ENCODE results near the gene APOL2.
"Not testable (repeated sequence)": the region's sequence is repeated elsewhere in the genome, so short reads cannot be mapped to it uniquely, and the experiment has no call there.

APOL2 gene

GRCh38 chr22:36238373-36239149 is 766 bp downstream of the APOL2 start:
- DNase-seq, result no peak

- no peak for DNase-seq
Measured at GRCh38 chr22:36237462-36238372, 1.6 kb downstream of the APOL2 start.

- DNase-seq, result no peak
Measured at GRCh38 chr22:36236388-36237319, 2.7 kb downstream of the APOL2 start.

- DNase-seq, result no peak
Measured at GRCh38 chr22:36235585-36235984, 3.7 kb downstream of the APOL2 start.

DNA sequence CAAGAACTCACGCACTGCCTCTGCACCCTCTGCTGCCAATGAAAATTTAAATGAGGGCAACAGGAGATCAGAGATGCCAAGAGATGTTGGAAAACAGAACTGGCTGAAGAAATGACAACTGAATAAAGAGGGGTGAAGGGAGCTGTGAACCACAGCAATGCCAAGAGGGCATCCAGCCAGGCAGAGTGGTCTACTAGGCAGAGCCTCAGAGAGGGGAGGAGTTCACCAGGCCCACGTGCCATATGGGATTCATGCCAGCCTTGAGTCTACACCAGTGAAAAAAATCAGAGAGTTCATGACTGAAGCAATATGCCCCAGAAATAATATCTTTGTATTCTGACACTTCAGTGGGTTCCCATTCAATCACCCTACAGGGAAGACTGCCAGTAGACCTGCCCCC is 4.4 kb downstream of the APOL2 start:
- DNase-seq, result no peak

DNA sequence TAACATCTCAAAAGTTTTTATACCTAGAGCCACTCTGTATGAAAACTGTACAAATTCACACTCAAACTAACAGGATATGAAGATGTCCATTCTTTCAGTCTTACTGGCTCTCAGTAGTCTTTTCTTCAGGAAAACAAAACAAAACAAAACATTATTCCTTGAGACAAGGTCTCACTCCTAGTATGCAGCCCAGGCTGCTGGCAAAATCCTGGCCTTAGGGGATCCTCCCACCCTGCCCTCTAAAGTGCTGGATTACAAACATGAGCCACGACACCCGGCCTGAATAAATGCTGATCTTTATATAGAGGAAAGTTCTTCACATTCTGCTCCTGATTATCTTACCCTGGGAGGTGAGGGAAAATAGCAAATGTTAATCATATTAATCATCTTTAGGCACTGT is 5.1 kb downstream of the APOL2 start:
- DNase-seq, result no peak

- DNase-seq, result no peak
Measured at GRCh38 chr22:36233796-36234195, 5.5 kb downstream of the APOL2 start.

GRCh38 chr22:36232715-36233401 is 6.5 kb downstream of the APOL2 start:
- DNase-seq, result no peak

DNA sequence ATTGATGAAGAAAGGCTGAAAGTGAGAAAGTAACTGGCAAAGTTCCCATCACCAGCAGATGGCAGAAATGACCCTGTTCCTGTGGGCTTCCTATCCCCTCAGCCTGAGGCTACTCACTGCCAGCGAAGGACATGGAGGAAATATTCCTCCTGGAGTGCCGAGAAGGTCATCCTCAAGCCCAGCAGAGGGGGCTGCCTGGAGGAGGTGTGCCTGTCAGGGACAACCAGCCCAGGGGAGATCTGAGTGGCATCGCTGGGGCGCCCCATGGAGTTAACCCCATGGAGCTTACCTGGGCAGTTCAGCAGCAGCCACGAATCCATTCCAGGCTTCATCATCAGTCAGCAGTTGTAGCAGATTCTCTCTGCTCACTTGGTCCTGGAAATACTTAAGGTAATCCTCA is 8.3 kb downstream of the APOL2 start:
- DNase-seq, result not testable (repeated sequence)

- DNase-seq, result not testable (repeated sequence)
Measured at GRCh38 chr22:36229649-36230048, 9.7 kb downstream of the APOL2 start.

DNA sequence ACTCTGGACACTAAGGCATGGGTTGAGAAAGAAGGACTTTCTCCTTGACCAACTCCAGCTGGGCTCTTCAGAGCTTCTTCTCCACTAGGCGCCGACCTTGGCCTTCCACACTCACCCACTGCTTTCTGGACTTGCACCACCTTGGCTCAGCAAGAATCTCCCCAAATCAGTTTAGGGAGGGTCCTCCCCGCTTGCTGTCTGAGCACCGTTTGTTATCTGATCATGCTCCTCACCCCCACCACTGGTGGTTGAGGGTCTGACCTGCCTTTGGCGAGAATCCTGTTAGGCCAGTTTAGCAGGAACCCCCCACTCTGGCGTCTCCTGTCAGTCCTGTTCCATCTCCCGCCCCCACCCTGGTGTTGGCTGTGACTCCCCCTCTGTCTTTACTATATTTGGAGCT is 10.4 kb downstream of the APOL2 start:
- DNase-seq, result no peak

DNA sequence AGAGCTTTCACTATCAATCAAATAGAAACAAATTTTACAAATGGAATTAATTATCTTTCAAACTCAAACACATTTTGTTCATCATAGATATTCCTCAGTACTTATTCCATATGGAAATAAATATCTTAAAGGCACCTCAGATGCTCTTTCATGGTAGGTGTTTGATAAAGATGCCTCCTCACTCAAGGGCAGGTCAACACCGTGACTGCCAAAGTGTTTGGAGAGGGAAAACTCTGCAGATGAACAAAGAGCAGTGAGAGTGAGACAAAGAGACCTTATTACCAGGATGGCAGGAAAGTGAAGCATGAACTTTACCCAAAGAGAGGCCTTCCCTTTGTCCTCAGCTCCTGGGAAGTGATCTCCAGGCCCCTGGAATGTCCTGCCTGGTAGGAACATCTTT is 11.0 kb downstream of the APOL2 start:
- not testable (repeated sequence) for DNase-seq

- no peak for DNase-seq
Measured at GRCh38 chr22:36227806-36228205, 11.5 kb downstream of the APOL2 start.

DNA sequence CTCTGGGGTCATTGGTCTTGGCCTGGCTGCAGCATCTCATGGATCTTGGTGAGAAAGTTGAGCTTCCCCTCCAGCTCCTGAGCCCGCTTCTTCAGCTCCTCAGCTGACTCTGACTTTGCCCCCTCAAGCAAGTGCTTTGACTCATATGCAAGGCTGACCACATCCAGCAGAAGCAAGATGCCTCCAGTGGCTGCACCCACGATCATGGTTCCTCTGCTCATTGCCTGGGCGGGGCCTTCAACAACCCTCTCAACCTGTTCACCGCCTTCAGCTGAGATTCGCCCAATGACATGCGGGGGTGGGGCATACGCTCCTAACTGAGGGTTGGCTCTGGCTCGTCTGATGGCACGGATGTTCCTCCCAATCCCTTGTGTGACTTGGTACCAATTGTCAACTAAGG is 11.9 kb downstream of the APOL2 start:
- no peak for DNase-seq

- no peak for DNase-seq
Measured at GRCh38 chr22:36226189-36226588, 13.1 kb downstream of the APOL2 start.

GRCh38 chr22:36225333-36225922 is 13.9 kb downstream of the APOL2 start:
- no peak for DNase-seq

DNA sequence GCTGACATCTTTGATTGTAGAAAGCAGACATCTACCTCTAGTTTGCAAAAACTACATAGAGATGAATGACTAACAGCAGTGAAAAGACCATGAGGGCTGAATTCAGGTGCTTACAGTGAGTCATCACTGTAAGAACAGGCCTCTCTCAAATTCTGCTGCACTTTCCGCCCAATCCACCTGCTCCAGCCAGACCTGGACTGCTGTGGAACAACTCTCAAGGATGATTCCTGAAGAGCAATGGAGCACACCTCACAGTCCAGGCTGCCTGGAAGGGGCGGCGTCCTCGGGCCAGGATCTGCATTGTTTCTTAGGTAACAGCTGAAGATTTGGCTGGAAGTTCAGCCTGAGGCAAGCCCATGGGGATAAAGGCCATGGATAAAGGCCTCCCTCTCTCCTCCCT is 15.1 kb downstream of the APOL2 start:
- DNase-seq, result no peak

- no peak for DNase-seq
Measured at GRCh38 chr22:36223504-36223903, 15.8 kb downstream of the APOL2 start.

- no peak for DNase-seq
Measured at GRCh38 chr22:36222887-36223450, 16.4 kb downstream of the APOL2 start.

GRCh38 chr22:36221799-36222751 is 17.3 kb downstream of the APOL2 start:
- no peak for DNase-seq
